CD4-positive, alpha-beta T cell treated with Interleukin-17A for 4 hours (primary cell): Measurements from ENCODE around the gene EEFSEC.
A peak's percentile ranks its signal among the peaks of the same experiment; 100 is the strongest.

Experiments used
- DNase-seq: peaks from one replicate; pipeline ENCODE4 v3.0.0-alpha.2; 2020; ENCODE audit warnings: mixed read lengths

EEFSEC gene

DNA sequence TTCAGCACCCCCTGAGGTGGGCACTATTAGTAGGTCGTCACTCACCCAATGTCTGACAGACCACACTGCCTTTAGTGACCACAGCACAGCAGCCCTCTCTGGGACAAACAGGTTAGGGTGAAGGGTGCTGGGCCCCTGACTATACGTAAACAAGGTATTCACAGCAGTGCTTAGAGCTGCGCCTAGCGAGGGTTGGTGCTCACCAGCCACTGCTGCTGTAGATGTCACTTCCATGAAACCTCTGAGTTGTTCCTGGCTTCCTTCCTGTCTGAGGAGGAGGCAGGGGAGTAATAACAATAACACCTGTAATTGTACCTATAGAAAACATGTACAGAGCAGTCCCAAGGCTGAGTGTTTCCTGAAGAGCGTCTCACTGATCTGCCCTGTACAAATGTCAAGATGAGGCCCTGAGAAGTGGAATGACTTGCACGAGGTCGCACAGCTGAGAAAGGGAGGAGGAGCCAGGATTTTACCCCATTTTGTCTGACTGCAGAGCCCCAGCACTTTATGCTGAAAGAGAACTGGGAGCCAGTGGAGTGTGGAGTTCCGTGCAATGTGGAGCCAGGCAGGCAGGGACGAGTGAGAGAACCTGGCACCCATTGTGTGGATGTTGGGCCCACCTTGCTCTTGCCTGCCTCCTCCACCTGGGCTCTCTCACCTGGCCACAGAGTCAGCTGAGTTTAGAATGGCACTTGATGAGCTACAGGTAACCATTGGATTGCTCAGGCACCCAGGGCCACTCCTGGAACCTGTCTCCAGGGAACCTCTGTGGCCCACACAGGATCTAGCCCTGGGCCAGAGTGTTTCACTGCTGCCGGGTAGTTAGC lies 219.6 kb downstream of the EEFSEC start:
- DNase-seq: no peak

DNA sequence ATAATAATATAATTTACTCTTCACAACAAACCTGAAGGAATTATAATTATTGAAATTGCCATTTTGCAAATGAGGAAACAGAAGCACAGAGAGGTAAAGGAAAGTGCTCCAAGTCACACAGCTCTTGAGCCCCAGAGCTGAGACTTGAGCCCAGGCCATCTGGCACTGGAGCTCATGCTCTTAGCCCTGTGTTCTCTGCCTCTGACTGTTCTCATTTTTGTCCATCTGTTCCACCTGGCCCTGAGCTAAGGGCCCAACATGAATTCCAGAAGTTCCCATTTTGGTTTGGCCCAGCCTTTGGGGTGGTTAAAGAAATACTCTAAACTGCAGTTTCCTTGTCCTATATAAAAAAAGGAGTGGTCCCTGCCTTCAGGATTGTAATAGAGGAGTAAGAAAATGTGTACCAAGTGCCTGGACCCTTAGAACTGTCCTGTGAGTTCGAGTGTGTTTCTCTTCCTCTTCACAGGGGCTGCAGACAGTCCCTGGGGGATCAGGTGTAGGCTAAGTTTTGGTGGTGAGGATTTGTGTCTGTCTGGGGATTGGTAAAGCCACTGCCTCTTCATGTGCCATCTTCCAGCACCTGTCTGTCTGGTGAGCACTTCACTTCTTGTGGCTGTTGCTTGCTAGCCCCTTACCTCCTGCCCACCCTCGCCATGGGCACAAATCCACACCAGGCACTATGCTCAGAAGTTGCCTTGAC lies 221.6 kb downstream of the EEFSEC start:
- no peak for DNase-seq

DNA sequence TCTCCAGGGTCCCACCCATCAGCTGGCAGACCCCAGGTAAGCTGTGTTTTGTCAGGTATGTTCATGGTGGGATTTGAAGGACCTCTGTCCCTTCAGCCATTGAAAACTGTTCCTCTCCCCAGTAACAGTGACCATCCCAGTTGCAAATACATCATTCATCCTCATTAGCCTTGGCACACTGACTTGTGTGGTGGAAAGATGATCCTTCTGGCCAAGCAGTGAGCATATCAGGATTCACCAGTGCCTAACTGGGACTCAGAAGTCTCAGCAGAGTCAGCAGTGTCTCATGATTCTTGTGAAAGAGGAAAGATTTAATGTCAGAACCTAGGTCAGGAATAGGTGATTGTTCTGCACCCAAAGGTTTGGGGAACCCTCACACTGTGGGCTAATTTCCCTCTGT lies 223.2 kb downstream of the EEFSEC start:
- DNase-seq: no peak

DNA sequence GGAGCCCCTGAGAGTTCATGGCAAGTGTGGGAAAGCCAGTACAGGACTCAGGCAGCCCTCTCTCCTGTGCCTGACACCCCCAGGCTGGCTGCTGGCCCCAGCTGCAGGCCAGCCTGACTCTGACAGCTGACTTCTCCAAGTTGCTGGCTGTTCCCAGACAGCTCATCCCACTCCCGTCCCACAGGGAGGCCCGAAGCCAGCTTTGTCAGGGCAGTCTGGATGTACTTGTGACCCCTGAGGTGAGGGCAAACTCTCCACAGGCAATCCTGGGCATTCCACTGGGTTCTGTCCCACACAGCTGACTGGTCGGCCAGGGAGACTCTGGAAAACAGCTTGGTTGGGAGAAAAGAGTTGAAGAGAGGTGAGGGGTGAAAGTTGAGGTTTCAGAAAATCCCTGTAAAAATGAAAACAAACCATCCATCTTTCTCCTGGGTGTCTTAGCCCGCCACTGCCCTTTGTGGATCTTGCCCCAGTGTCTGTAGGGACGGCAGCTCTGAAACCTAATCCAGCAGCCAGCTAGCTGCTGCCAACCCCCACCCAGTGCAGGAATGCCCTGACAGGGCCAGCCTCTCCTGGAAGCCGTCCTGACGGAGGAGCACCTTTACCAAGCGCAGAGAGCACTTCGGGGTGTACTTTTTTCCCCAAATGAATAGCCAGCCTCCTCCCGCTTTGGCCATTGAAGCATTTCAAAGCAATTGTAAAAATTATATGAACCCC lies 225.5 kb downstream of the EEFSEC start:
- no peak for DNase-seq

DNA sequence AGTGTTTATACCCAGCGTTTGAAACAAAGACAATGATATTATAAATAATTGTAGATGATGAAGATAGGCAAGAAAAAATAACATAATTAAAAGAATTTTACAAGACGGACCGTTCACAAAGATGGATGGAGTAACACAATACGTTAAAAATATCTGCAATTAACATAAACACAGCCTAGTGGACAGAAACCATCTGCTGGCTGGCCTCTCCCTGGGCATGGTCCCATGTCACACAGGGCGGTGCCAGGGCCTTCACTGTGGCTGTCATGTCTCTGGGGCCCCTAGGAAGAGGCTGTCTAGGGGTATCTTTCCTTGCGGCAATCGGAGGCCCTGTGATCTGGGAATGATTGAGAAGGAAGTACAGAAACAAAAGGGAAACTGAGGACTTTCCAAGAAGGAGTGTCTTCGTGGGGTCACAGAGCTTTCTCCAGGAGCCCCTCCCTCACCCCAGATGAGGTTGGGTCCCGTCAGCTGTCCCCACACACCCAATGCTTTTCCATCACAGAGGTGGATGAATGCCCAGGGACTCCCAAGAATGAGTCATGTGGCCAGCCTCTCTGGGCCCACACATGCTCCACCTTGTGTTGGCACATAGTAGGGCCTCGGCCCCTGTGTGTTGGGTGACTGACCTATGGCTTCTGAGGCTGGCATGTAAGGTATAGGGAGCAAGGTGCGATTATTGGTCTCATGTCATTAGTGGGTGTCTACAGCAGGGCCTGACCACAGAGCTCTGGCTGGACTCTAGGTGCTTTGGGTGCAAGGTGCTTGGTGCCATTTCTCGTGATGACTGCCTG lies 226.3 kb downstream of the EEFSEC start:
- DNase-seq: no peak

DNA sequence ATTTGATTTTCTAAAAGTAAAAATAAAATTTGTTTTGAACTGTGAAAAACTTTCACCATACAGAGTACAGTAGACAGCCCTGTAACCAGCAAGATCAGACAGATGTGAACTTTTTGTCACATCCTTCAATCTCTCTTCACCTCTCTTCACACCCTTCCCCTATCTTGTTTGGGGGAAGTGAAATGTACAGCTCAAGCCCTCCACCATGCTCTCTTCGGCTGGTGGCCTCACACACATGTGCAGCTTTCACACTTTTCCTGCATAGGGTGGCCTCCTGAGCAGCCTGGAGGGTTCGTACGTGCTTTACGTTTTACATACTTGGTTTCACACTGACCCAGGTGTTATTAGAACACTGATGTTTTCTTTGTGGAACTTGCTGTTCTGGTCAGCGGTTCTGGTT lies 227.0 kb downstream of the EEFSEC start:
- DNase-seq: no peak

DNA sequence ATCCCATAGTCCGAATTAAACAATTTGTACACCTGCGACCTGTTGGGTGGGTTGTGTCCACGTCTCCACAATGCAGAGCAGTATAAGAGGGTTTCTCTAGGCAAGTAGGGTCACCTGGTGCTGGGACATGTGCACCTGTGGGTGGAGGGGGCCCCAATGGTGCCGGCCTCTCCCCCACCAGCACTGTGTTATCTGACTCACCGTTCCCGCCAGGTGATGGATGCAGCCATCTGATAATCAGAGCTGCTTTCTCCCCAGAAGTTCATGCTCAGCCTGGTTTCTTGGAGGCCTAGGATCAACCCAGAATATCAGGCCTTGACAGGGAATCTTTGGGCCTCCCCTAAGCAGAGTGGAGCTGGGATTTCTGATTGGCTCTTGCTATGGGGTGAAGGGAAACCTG lies 227.4 kb downstream of the EEFSEC start:
- DNase-seq: no peak

DNA sequence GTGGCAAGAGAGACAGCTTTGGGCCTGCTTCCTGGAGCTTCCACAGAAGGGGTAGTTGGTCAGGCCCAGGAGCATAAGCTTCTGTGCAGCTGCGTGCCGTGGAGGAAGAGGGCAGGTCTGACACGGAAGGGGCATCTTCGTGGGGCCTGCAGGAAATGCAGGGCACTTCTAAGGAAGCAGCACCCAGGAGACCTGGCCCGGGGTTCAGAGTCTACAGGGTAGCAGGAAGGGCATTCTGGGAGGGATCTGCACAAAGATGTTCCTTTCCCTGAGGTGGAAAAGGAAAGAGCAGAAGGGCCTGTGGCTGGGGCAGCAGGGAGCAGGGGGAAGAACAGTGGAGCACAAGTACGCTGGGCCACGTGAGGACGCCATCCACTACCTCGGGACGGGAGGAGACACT lies 228.3 kb downstream of the EEFSEC start:
- no peak for DNase-seq

DNA sequence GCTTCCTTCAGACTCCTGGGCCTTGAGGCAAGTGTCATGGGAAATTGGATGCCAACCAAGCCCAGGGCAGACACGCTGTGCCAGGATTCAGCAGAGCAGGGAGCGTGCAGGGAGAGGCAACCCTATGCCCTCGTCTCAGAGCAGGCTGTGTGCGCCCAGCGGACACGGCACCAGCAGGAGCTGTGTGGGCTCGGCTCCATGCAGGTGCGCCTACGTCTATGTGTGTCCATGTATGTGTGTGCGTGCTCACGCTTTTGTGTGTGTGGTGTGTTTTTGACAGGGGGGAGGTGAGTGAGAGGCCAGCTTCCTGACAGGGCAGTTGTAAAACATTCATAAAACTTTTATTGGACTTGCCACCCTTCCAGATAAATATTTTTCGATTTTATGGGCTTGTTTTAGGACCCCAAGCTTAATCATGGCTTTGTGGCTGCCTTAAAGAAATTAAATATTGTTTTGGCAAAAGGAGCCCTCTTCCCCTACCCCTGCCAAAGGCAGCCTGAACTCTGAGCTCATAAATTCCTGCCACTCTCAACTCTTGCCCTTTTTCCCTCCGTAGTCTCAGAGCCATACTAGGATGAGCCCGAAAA lies 229.0 kb downstream of the EEFSEC start:
- DNase-seq: no peak

DNA sequence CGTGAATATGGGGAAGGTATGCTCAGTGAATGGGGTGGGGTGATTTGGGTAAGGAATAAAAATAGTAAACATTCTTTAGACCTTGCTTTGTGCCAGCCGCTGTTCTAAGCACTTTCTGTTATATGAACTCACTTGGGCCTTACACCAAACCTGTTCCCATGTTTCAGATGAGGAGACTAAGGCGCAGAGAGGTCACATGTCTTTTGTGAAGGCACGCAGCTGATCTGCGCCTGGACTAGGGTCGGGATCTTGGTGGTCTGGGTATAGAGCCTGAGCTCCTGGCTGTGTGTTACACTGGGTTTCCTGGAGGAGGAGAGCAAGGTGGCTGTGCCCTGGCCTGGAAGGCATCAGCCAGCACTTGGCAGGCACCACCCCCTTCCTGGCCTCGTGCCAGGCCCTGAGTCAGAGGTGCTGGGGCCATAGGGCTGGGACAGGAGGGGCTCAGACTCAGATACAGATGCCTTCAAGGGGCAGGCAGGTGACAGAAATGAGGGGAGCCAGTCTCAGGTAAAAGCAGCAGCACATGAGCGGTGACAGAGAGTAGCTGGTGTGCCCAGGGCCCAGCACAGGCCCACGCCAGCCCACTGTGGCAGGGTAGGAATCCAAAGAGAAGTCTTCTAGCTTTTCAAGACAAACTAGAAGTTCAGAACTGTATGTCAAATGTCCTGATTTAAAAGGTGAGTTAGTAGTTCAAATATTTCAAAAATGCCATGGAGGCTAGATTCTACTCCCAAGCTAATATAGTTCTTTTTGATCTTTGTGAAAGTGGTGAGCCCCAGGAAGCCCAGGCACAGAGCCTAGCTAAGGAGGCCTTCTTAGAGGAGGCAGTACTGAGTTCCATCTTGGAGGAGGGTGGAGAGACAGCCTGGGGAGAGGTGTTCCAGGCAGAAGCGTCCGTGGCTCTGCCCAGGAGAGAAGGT lies 230.3 kb downstream of the EEFSEC start:
- DNase-seq: peak; percentile 59

DNA sequence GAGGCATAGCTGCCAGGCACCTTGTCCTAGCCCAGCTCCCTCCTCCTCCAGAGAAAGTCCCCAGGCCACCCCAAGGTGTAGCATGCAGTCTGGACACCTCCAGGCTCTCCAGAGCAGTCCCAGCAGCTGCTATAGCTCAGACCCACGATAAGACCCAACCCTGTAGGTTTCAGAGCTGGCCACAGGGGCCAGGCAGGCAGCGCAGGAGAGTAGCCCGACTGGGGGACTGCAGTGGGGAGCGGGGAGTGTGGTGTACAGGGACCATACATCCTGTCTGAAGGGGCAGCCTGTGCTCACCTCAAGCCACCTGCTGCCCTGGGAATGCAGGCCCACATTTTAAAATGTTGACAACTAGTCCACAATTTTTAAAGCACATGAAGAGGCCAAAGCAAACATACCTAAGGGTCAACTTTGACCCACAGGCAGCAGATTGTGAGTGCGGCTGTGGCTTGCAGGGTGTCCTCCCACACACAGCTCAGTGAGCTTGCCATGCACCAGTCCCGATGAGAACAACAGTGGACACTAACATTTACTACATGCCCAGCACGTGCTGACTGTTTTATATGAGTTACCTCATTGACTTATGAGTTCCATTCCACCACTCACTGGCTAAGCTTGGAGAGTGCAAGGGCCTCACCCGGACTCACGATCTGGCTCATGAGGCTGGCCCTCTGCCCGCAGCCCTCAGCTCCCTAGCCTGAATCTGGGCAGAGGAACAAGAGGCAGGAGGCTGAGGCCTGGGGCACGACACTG lies 232.0 kb downstream of the EEFSEC start:
- no peak for DNase-seq

DNA sequence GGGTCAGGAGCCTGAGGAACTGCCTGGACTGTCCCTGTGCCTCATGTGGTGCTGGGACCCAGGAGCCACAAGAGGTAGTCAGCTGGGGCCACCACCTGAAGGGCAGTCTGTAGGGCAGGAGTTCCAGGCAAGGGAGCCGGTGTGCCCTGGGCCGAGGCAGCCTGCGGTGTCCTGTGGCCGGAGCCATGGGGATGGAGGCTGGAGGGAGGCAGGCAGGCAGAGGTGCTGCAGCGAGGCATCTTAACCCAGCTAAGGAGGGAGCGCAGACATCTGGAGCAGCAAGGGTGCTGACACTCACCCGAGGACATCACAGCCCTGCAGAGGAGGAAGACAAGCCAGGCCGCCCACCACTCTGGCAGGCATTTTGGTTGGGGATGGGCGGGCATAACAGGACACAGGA lies 235.7 kb downstream of the EEFSEC start:
- no peak for DNase-seq

DNA sequence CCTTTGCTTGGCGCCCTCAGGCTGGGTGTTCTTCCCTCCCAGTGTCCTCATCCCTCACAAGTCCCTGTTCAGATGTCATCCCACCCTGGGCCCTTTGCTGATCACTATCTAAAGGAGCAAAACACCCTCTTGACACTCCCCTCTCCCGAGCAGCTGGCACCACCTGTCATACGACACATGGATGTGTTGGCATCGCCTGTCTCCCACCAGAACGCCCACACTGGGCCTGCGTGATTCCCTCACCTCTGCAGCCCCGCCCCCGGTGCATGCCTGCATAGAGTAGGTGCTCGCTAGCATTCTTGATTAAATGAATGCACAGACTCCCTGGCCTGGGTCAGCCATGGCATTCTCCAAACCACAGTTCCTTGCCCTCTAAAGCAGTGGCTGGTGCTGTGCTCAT lies 237.6 kb downstream of the EEFSEC start:
- no peak for DNase-seq

DNA sequence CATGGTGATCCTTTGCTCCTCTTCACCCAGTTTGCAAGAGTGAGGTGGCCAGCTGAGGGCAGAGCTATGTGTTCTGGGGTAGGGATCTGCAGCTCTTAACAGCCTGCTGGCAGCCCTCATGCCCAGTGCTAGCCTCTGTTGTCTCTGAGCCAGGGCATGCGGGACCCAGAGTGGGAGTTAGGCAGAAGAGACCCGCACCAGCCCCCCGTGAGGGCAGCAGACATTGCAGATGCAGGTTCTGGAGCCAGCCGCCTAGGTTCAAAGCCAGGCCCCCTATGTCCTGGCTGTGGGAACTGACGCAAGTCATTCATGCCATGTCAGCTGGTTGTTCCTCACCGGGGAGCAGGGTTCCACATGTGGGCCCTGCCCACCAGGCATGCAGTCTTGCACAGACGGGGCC lies 238.7 kb downstream of the EEFSEC start:
- DNase-seq: no peak

DNA sequence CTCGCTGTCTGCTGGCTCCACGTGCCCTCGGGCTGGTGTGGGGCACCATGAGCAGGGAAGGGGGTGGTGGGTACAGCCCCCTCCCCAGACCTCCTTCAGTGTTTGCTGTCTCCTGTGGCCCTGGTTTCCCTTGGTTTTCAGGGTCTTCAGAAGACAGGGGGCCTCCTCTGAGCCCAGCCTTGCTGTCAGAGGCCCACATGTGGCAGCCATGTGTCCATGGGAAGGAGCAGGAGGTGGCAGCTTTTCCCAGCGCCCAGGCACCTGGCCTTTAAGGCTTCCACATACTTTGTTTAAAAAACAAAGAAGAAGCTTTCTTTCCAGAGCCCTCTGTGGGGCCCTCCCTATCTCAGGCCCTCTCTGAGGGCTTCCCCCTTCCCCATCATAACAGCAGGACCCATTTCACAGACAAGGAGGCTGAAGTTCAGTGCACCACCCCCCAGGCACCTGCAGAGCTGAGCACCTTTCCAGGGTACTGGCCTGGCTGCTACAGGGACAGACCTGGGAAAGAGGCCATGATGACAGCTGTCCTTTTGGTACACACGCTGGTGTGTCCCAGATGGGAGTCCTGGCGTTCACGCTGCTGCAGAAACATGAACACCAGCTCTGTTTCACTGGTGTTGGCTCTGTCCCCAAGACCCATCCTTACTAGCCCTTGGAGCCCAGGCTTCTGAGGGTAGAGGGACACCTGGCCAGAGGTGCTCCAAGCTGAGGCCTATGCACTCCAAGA lies 239.7 kb downstream of the EEFSEC start:
- DNase-seq: no peak

DNA sequence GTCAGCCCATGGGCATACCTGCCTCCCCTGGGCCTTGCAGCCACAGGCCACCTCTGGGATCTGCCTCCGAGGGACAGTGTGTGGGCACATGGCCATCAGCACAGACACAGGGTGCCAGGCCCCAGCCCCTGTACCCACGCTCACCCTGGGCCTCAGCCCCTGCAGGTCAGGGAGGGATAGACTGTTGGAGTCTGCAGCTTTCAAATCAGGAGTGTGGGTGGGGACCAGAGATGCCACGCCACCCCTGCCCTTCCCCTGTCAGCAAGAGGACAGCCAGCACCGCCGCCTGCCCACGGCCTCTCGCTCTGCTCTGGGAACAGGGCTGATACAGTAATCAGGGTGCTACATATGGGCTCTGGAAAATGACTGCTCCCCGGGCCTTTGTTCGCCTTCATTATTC lies 240.8 kb downstream of the EEFSEC start:
- DNase-seq: no peak

DNA sequence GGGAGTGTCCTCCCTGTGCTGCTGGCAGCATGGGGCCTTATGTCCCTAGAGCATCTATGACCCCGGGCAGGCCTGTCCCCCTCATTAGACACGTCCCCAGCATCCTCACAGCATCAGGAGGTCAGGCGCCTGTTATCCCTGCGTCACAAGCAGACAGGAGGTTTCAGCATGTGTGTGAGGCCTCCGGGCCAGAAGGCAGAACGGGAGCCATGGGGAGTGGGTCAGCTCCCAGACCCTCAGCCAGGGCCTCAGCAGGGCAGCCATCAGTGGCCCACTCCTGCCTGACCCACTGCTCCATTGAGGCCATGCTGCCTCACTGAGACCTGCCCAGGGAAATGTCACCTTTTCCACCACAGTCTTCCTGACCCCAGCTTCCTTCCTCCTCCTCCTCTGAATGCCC lies 241.8 kb downstream of the EEFSEC start:
- DNase-seq: no peak

DNA sequence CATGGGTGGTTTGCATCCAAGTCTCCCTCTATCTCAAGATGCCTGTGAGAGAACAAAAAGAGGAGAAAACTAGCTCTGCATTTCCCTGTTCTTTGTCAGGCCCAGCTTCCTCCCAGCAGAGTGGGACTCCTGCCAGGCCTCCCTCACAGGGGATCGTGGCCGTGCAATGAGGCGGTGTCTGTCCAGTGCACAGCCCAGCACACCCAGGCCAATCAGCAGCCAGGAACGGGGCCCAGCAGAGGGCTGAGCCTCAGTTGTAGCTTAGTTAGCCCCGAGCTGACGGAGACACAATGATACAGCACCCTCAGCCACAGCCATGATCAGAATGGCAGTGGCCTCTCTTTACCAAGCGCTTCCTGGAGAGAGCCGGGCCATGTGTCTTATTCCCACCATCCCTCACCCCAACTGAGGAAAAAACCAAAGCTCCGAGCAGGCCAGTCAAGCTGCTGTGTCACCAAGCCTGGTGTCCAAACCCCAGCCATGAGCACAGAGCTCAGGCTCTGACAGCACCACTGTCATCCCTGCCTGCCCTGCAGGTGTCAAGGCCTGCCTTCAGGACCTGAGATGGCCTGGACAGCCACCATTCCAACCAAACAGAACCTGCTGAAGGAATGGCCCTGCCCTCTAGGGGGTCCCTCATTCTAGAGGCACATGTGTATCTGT lies 242.3 kb downstream of the EEFSEC start:
- DNase-seq: no peak

DNA sequence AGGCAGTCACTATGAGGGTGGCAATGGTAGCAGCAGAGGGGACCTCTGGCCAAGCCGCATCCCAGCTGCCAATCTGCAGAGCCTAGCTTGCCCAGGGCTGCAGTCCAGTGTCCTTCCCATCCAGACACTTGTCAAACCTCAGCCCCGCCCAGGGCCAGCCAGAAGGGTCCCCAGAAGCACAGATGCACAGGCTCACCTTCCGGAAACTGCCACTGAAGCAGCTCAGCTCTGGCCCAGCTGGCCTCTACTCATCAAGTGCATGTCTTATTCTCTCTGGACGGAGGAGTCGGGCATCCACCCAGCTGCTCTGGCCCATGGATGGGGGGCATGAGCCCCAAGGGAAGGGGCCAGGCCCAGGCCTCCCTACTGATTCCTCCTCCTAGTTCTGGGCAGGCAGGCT lies 244.2 kb downstream of the EEFSEC start:
- no peak for DNase-seq
